Esophagus muscularis mucosa (tissue), 3 donors: ENCODE results near the gene RGMA.

Experiments
- POLR2A ChIP-seq: fragments of 450-650 bp; IDR thresholded peaks from one replicate; pipeline ENCODE4 v1.6.1; 2017; ENCODE audit warnings: antibody characterized with exemption, moderate library complexity, mild to moderate bottlenecking, low read depth
- TF ChIP-seq, protein P1 (sequence below), 3 experiments: fragments of 200-600 bp in 2 of 3; fragments of 450-650 bp in 1 of 3; sonication (generic) in 2 of 3; IDR thresholded peaks; one replicate each; pipeline ENCODE4 v1.5.1; 2017 to 2019; ENCODE audit warnings: antibody characterized with exemption in 3 of 3, mild to moderate bottlenecking in 2 of 3, moderate library complexity in 1 of 3

DNA sequence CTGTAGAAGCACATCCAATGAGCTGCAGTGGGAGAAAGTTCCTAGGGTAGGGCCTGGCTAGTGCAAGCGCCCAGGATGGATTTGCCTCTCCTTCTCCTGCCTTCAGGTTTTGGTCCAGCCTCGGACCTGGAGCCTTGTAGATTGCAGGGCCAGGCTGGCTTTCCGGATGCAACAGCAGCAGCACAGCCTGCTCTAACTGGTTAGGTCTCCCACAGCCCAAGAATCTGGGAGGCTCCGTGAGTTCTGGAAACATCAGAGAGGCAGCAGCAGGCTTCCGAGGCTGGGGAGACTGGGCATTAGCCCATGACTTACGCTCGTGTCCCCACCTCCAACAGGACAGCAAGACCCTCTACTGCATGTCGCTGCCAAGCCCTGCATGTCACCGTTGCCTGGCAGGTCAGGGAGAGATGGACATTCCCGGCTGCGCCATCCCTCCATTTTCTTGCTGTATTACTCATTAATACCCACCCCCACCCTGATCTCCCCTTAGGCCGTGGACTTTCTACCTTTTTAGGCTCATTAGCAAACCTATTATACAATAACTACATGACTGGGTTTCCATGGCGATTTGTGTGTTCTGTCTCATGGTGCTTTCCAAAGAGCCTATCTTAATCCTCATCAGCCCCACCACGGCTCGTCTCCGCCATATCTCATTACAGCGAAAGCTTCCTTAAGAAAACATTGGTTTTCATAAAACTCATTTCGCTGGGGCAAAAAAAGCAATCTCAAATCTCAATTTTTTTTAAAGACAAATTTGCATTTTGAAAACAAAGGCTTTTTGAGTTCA, 40.9 kb upstream of the RGMA start:
- no peak for TF ChIP-seq POLR2A
- TF ChIP-seq, protein P1, sequence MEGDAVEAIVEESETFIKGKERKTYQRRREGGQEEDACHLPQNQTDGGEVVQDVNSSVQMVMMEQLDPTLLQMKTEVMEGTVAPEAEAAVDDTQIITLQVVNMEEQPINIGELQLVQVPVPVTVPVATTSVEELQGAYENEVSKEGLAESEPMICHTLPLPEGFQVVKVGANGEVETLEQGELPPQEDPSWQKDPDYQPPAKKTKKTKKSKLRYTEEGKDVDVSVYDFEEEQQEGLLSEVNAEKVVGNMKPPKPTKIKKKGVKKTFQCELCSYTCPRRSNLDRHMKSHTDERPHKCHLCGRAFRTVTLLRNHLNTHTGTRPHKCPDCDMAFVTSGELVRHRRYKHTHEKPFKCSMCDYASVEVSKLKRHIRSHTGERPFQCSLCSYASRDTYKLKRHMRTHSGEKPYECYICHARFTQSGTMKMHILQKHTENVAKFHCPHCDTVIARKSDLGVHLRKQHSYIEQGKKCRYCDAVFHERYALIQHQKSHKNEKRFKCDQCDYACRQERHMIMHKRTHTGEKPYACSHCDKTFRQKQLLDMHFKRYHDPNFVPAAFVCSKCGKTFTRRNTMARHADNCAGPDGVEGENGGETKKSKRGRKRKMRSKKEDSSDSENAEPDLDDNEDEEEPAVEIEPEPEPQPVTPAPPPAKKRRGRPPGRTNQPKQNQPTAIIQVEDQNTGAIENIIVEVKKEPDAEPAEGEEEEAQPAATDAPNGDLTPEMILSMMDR (IDR thresholded peaks at IDR 0.05) = no peak
